HFFc6 (cell line): Measurements from ENCODE around the gene GCG. TPM values are rescaled to one million over a fixed set of nuclear protein-coding genes. Genes with fewer than 3 reads are reported as not detected.
A peak's percentile ranks its signal among the peaks of the same experiment; 100 is the strongest.

ENCODE experiments used
- DNase-seq: peaks from one replicate; pipeline ENCODE4 v3.0.0-alpha.2; 2018
- H3K27ac Mint-ChIP-seq: 2 replicates; pipeline ENCODE4 v1.8.0; 2020; ENCODE audit warnings: mild to moderate bottlenecking, mixed read lengths
- H3K27me3 Mint-ChIP-seq: 2 replicates; pipeline ENCODE4 v1.8.0; 2021; ENCODE audit warnings: mild to moderate bottlenecking, moderate library complexity, mixed read lengths; ENCODE audit not compliant: insufficient read depth
- H3K36me3 Mint-ChIP-seq: 2 replicates; pipeline ENCODE4 v1.8.0; 2021; ENCODE audit warnings: low read depth, mixed read lengths
- H3K4me1 Mint-ChIP-seq: 2 replicates; pipeline ENCODE4 v1.8.0; 2020; ENCODE audit warnings: low read depth, mixed read lengths
- H3K4me3 Mint-ChIP-seq: 2 replicates; pipeline ENCODE4 v1.8.0; 2020; ENCODE audit warnings: mild to moderate bottlenecking, moderate library complexity, mixed read lengths
- H3K9me3 Mint-ChIP-seq: 2 replicates; pipeline ENCODE4 v1.8.0; 2020; ENCODE audit warnings: mild to moderate bottlenecking, mixed read lengths
- CTCF ChIP-seq: fragments of 200-600 bp; sonication (generic); IDR thresholded peaks from 2 replicates; pipeline ENCODE4 v1.5.0; 2021; ENCODE audit warnings: antibody characterized with exemption, mild to moderate bottlenecking
- long read RNA-seq: library from polyadenylated mRNA; unstranded; transcript quantifications from one replicate; pipeline ENCODE4 v2.0.0, GENCODE V29; 2019
- total RNA-seq, 6 experiments: library from RNA; stranded (reverse); fragmentation: NEBNext Ultra II Directional; extraction: Animal tissue kit (Norgen Biotek cat#: 25700); gene quantifications; 2 replicates in 1 of 6; 3 replicates in 5 of 6; pipeline ENCODE4 v1.2.3, GENCODE V29; 2021

The GCG gene
- total RNA-seq = not detected
- long read RNA-seq = 0 reads

- Mint-ChIP-seq H3K27ac (no peak within 1 kb of the TSS), H3K9me3 (no peaks in the 10 kb centered on the region), H3K27me3 (peaks cover 2% of the 10 kb centered on the region), H3K36me3 (no peaks in the 10 kb centered on the region), H3K4me1 (peaks cover 15% of the 10 kb centered on the region), H3K4me3 (no peak within 1 kb of the TSS)
- no peak for DNase-seq
- TF ChIP-seq CTCF = no peak
Observed at GRCh38 chr2:162152147-162152546, at the start of gene GCG. TSS of gene GCG (minus strand) at chr2:162152247. CDS start at chr2:162149178, 3,069 bp downstream.

- TF ChIP-seq CTCF = no peak
- Mint-ChIP-seq H3K27me3 (no peaks in the 10 kb centered on the region; the same call in none of the 2 replicates), H3K36me3 (peaks cover 54% of the 10 kb centered on the region), H3K9me3 (no peaks in the 10 kb centered on the region), H3K4me1 (peaks cover 43% of the 10 kb centered on the region), H3K4me3 (no peak overlapping the region), H3K27ac (no peak overlapping the region)
- no peak for DNase-seq
Observed at GRCh38 chr2:162200636-162201035, 48.6 kb upstream of the GCG start.

DNA sequence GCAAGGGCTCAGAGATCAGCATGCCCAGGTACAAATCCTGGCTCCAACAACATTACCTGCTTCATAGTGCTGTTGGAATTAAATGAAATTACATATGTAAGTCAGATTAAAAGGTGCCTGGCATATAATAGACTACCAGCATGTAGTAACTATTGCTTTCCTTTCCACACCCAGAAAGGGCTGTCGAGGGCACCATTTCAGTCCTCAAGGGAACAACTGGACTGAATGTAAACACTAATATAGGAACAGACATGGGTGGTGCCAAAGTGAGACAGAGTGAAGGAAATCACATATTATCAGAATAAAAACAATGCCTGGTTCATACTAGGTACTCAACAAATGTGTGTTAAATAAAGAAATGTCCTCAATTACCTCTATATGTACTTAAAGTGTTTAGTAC lies 47.9 kb upstream of the GCG start:
- TF ChIP-seq CTCF = no peak
- Mint-ChIP-seq H3K27me3 (no peaks in the 10 kb centered on the region; the same call in 1 of the 2 replicates), H3K9me3 (no peaks in the 10 kb centered on the region), H3K36me3 (peaks cover 57% of the 10 kb centered on the region), H3K4me3 (no peak overlapping the region), H3K4me1 (peaks cover 43% of the 10 kb centered on the region), H3K27ac (no peak overlapping the region)
- no peak for DNase-seq

DNA sequence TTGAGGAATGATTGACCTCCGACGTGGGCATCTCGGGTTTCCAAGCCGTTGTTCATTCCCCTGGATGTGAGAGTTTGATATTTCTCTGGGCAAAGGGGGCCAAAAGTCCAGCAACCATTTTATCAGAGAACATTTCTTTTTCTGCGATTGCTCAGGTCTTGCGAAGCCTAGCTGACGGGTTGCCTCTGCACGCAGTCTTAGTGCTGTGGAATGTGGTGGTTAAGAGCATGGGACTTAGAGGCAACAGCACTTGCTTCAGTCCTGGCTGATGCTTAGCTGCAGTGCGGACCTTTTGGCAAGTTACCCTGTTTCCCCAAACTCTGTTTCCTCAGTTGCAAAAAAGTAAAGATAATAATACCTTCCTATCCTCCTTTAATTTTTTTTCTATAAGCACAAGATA lies 46.2 kb upstream of the GCG start:
- peaks cover 43% of the 10 kb centered on the region for H3K4me1 Mint-ChIP-seq
- peak overlapping the region; percentile 85 for H3K27ac Mint-ChIP-seq
- H3K4me3 Mint-ChIP-seq = no peak overlapping the region
- DNase-seq = no peak
- H3K36me3 Mint-ChIP-seq = peaks cover 64% of the 10 kb centered on the region
- H3K27me3 Mint-ChIP-seq = no peaks in the 10 kb centered on the region; the same call in 1 of the 2 replicates
- TF ChIP-seq CTCF = no peak
- H3K9me3 Mint-ChIP-seq = no peaks in the 10 kb centered on the region

GRCh38 chr2:162197069-162197825 lies 45.2 kb upstream of the GCG start:
- H3K36me3 Mint-ChIP-seq = peaks cover 74% of the 10 kb centered on the region
- peak; percentile 64 for DNase-seq

More at GRCh38 chr2:162197069-162197825, 45.2 kb upstream of the GCG start:
- Mint-ChIP-seq H3K4me1 (peaks cover 43% of the 10 kb centered on the region), H3K4me3 (peak overlapping the region; percentile 60), H3K27me3 (no peaks in the 10 kb centered on the region; the same call in 1 of the 2 replicates), H3K9me3 (no peaks in the 10 kb centered on the region), H3K27ac (peak overlapping the region; percentile 85)
- no peak for TF ChIP-seq CTCF
